GM06990 (cell line): ENCODE results near the gene GRM7.

ENCODE experiments used
- DNase-seq: peaks from one replicate; pipeline ENCODE4 v3.0.0-alpha.2; 2011; ENCODE audit not compliant: insufficient read length; ENCODE audit errors: extremely low read depth
- H3K27me3 ChIP-seq: replicated peaks from 2 replicates; pipeline ENCODE4 v1.6.0; 2011; ENCODE audit warnings: low read length; ENCODE audit not compliant: control insufficient read depth, insufficient read depth
- H3K36me3 ChIP-seq: 2 replicates; pipeline ENCODE4 v1.5.1; 2011; ENCODE audit warnings: low read length; ENCODE audit not compliant: control insufficient read depth, insufficient read depth
- H3K4me3 ChIP-seq: replicated peaks from 2 replicates; pipeline ENCODE4 v1.5.1; 2011; ENCODE audit warnings: low read depth, mild to moderate bottlenecking, control low read depth, low read length
- TF ChIP-seq, protein P1 (sequence below): IDR thresholded peaks from 2 replicates; pipeline ENCODE4 v1.5.1; 2011; ENCODE audit warnings: low read length, control low read depth, mild to moderate bottlenecking, inconsistent platforms; ENCODE audit not compliant: insufficient read depth, poor library complexity, severe bottlenecking

Gene GRM7

DNA sequence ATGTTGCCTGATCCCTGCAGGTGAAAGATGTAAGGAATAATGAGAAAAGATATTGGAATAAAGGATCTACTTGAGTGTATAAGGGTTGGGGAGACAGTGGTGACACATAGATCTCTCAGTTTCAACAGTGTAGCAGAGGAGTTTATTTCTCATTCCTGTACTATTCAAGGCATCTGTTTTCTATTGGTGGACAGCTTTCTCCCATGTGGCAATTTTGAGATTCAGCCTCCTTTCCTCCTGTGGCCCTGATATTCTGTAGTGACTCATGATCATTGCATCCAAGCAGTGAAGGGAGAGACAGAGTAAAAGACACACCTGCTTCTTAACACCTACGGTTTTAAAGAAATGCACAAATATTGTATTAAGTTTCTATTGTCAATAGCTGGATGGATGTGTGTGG, 327.6 kb downstream of the GRM7 start:
- Histone ChIP-seq H3K27me3 (no peaks in the 10 kb centered on the region), H3K4me3 (no peak overlapping the region), H3K36me3 (no peaks in the 10 kb centered on the region)
- TF ChIP-seq, protein P1, sequence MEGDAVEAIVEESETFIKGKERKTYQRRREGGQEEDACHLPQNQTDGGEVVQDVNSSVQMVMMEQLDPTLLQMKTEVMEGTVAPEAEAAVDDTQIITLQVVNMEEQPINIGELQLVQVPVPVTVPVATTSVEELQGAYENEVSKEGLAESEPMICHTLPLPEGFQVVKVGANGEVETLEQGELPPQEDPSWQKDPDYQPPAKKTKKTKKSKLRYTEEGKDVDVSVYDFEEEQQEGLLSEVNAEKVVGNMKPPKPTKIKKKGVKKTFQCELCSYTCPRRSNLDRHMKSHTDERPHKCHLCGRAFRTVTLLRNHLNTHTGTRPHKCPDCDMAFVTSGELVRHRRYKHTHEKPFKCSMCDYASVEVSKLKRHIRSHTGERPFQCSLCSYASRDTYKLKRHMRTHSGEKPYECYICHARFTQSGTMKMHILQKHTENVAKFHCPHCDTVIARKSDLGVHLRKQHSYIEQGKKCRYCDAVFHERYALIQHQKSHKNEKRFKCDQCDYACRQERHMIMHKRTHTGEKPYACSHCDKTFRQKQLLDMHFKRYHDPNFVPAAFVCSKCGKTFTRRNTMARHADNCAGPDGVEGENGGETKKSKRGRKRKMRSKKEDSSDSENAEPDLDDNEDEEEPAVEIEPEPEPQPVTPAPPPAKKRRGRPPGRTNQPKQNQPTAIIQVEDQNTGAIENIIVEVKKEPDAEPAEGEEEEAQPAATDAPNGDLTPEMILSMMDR = no peak
- DNase-seq = no peak

DNA sequence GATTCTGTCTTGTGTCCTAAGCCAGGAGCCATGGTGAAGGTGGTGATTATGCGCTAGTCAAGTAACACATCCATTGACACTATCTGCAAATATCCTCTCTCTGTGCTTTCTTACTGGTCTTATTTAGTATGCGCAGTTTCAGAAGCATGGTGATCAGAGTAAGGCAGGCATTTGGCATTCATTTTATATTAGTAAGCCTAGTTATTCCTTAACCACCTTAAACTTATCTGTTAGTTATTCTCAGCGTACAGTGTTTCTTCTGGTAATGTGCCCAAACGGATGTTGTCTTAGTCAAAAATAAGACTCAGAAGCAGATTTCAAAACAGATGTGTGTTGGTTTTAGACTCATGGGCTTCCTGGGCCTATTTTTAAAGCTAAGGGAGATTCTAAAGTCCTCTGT, 329.2 kb downstream of the GRM7 start:
- H3K36me3 ChIP-seq = no peaks in the 10 kb centered on the region
- no peaks in the 10 kb centered on the region for H3K27me3 ChIP-seq
- H3K4me3 ChIP-seq = no peak overlapping the region
- DNase-seq = no peak
- TF ChIP-seq, protein P1 = no peak

DNA sequence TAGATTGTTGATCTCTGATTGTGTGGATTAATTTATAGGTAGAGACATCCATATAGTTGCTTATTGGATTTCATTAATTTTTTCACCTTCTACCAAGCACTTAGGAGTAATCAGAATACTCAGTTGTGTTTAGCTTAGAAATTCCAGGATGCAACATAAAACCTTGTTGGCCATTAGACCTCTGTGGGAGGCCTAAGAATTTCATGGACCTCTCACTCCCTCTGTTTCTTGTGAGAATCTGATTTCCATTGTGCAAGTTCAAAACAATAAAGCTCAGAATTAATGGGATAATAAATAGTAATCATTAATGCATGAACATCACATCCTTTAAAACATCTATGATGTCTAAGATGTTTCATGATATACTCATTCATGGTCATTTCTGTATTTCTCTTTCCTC, 332.4 kb downstream of the GRM7 start:
- no peak for DNase-seq
- H3K36me3 ChIP-seq = no peaks in the 10 kb centered on the region
- no peaks in the 10 kb centered on the region for H3K27me3 ChIP-seq
- TF ChIP-seq, protein P1 = no peak
- H3K4me3 ChIP-seq = no peak overlapping the region

DNA sequence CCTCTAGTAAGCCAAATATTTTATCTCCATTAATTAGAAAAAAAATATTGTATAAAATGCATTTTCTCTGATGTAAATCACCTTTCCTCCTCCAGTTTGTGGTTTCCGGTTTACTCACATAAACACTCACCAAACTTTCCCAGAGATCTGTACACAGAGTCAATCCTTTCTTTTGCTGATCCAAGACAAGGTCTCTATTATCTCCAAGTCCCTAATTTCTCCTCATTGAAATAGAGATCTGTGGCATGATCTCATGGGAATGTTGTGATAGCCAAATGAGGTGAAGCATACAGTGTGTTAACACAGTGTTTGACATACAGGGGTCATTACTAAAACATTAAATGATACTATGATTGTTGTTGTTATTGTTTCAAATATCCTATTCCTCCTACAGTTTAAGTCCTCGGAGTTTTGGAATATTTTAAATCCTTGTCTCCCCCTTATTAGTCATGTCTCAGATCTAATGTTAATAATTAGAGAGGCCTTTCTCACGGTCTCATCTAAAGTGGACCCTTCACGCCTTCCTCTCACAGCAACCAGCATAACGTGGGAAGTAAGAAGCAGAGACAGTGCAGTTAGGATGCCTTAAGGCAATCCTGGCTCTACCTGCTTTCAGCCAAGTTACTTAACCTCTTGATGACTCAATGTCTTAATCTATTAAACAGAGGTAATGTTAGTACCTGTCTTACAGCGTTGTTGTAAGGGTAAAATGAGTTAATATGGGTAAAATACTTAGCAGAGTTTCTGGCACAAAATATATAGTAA, 333.3 kb downstream of the GRM7 start:
- Histone ChIP-seq H3K4me3 (no peak overlapping the region), H3K36me3 (no peaks in the 10 kb centered on the region), H3K27me3 (no peaks in the 10 kb centered on the region)
- no peak for DNase-seq
- TF ChIP-seq, protein P1 = no peak

DNA sequence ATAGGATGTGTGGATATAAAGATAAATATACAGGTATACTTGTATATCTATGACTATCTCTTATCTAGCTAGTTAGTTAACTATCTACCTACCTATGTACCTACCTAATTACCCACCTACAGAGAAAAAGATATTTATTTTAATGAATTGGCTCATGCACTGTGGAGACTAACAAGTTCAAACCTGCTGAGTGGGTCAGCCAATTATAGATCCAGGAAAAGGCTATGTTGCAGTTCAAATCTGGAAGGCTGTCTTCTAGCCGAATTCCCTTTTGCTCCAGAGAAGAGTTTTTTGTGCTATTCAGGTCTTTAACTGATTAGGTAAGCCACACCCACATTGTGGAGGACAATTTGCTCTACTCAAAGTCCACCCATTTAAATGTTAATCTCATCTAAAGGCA, 335.0 kb downstream of the GRM7 start:
- no peak overlapping the region for H3K4me3 ChIP-seq
- no peak for DNase-seq
- H3K27me3 ChIP-seq = no peaks in the 10 kb centered on the region
- H3K36me3 ChIP-seq = no peaks in the 10 kb centered on the region
- TF ChIP-seq, protein P1 = no peak

DNA sequence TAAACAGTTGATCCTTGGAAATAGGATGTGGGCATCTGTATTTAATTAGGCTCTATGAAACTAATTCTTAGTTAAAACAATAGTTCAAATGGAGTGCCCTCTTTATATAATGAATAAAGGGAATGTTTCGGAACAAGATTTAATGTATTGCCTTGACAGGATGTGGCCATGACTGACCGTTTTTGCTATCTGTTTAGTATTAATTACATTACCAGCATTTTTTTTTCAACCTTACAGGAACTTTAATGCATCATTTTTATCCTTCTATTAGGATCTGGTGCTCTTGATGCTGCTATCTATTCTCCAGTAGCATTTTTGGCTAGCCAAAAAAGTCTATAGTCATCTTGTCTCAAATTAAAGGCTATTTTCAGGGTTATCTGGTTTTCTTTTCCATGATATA, 340.9 kb downstream of the GRM7 start:
- Histone ChIP-seq H3K4me3 (no peak overlapping the region), H3K27me3 (no peaks in the 10 kb centered on the region), H3K36me3 (no peaks in the 10 kb centered on the region)
- TF ChIP-seq, protein P1 = no peak
- DNase-seq = no peak
